AG04450 (cell line): ENCODE data around the gene SEPTIN2. TPM values are rescaled to one million over a fixed set of nuclear protein-coding genes. Genes with fewer than 3 reads are reported as not detected.

Source experiments
- CTCF ChIA-PET: fragments of 300-600, 350-600 bp; formaldehyde crosslinking; extraction: SDS; loops from one replicate; lab custom pipeline; 2022; ENCODE audit warnings: antibody characterized with exemption, inconsistent platforms; lab: Charles Lee
- POLR2A ChIA-PET: fragments of 350-600 bp; formaldehyde crosslinking; extraction: SDS; loops from one replicate; lab custom pipeline; 2021; ENCODE audit warnings: antibody characterized with exemption, inconsistent platforms; lab: Yijun Ruan, JAX
- DNase-seq: peaks from one replicate; pipeline ENCODE4 v3.0.0-alpha.2; 2011; ENCODE audit warnings: low read depth, low spot score
- H3K27ac ChIP-seq: one replicate; pipeline ENCODE4 v1.5.1; 2012; ENCODE audit warnings: low read depth, low read length, control low read depth
- H3K27me3 ChIP-seq: one replicate; pipeline ENCODE4 v1.6.0; 2012; ENCODE audit warnings: low read length; ENCODE audit not compliant: control insufficient read depth, insufficient read depth
- H3K4me3 ChIP-seq: 2 replicates; pipeline ENCODE4 v1.5.1; 2011; ENCODE audit warnings: mild to moderate bottlenecking, low read depth, low read length, control low read depth
- H3K9me3 ChIP-seq: 2 replicates; pipeline ENCODE4 v1.5.1; 2012; ENCODE audit warnings: low read length; ENCODE audit not compliant: control insufficient read depth, insufficient read depth
- CTCF ChIP-seq: IDR thresholded peaks from 2 replicates; pipeline ENCODE4 v1.5.1; 2011; ENCODE audit warnings: low read depth, low read length, control low read depth, inconsistent platforms
- polyA plus RNA-seq: library from polyadenylated mRNA; depleted of rRNA; stranded (reverse); fragments of >200 nt; gene quantifications from 2 replicates; pipeline ENCODE4 v1.2.3, GENCODE V29; 2011

SEPTIN2 gene
- polyA plus RNA-seq, 1 experiment: 1,080 TPM

- Histone ChIP-seq H3K9me3 (no peaks in the 10 kb centered on the region), H3K4me3 (peak overlapping the region; percentile 84), H3K27ac (no peak overlapping the region), H3K27me3 (no peaks in the 10 kb centered on the region)
- POLR2A ChIA-PET: no interaction called here
- CTCF ChIA-PET: interaction anchor here (0.5 kb wide), 1 partner anchor 109 kb away, joined by 4 read pairs; no protein-coding TSS in a partner anchor
- TF ChIP-seq CTCF: no peak
- no peak for DNase-seq
Measured at GRCh38 chr2:241269707-241270520, 45.8 kb upstream of the SEPTIN2 start.

GRCh38 chr2:241270531-241270930, 45.2 kb upstream of the SEPTIN2 start:
- Histone ChIP-seq H3K27ac (no peak overlapping the region), H3K9me3 (no peaks in the 10 kb centered on the region), H3K27me3 (no peaks in the 10 kb centered on the region), H3K4me3 (peak overlapping the region; percentile 84)
- no peak for DNase-seq
- POLR2A ChIA-PET: interaction anchor here (2.0 kb wide), 1 partner anchor 45 kb away, joined by 15 read pairs; the partner anchor contains the start of gene HDLBP
- CTCF ChIA-PET: interaction anchor here (0.5 kb wide), 1 partner anchor 108 kb away, joined by 4 read pairs; no protein-coding TSS in a partner anchor
- TF ChIP-seq CTCF: no peak

GRCh38 chr2:241271706-241272302, 43.9 kb upstream of the SEPTIN2 start:
- peak; percentile 33 for DNase-seq
- CTCF ChIA-PET: no interaction called here

GRCh38 chr2:241272303-241273209, 43.2 kb upstream of the SEPTIN2 start:
- H3K9me3 ChIP-seq: no peaks in the 10 kb centered on the region
- H3K27me3 ChIP-seq: no peaks in the 10 kb centered on the region
- DNase-seq: peak; percentile 20
- H3K27ac ChIP-seq: peak overlapping the region; percentile 61
- ChIA-PET CTCF (no interaction called here), POLR2A (interaction anchor here (0.6 to 2.0 kb wide), 2 partner anchors 43 to 363 kb away, joined by 5 to 15 read pairs; partner anchors contain the start of gene HDLBP)
- H3K4me3 ChIP-seq: peak overlapping the region; percentile 84
- TF ChIP-seq CTCF: no peak

More at GRCh38 chr2:241271706-241272302, 43.9 kb upstream of the SEPTIN2 start:
- no peak for TF ChIP-seq CTCF
- no peaks in the 10 kb centered on the region for H3K9me3 ChIP-seq
- peak overlapping the region; percentile 52 for H3K27ac ChIP-seq
- H3K27me3 ChIP-seq: no peaks in the 10 kb centered on the region
- peak overlapping the region; percentile 84 for H3K4me3 ChIP-seq
- POLR2A ChIA-PET: interaction anchor here (0.6 to 2.0 kb wide), 3 partner anchors 43 to 364 kb away, joined by 3 to 15 read pairs (median 5); partner anchors contain the start of gene HDLBP
